SU-DHL-6 (cell line): Measurements from ENCODE around the gene AKNAD1.

ENCODE experiments used
- H2AFZ ChIP-seq: fragments of 200-600 bp; sonication (generic); 2 replicates; pipeline ENCODE4 v1.6.1; 2014; ENCODE audit warnings: low read depth, mild to moderate bottlenecking, moderate library complexity, mixed read lengths, antibody characterized with exemption, low read length; ENCODE audit not compliant: severe bottlenecking
- H3F3A ChIP-seq: fragments of 200-600 bp; shearing (Covaris generic); 2 replicates; pipeline ENCODE4 v1.6.0; 2016; ENCODE audit warnings: antibody characterized with exemption, mild to moderate bottlenecking; ENCODE audit not compliant: insufficient read depth
- H3K27ac ChIP-seq: fragments of 200-600 bp; sonication (generic); 2 replicates; pipeline ENCODE4 v1.5.1; 2016; ENCODE audit warnings: low read depth, mild to moderate bottlenecking, low read length, moderate library complexity, mixed read lengths
- H3K27me3 ChIP-seq: fragments of 200-600 bp; sonication (generic), shearing (Covaris generic); 2 replicates; pipeline ENCODE4 v1.6.0; 2014; ENCODE audit warnings: mild to moderate bottlenecking, low read length
- H3K36me3 ChIP-seq: fragments of 200-600 bp; sonication (generic); 2 replicates; pipeline ENCODE4 v1.6.1; 2014; ENCODE audit warnings: mild to moderate bottlenecking, low read length, mixed read lengths
- H3K4me2 ChIP-seq: fragments of 300-600, 200-600 bp; shearing (Covaris generic), sonication (generic); 2 replicates; pipeline ENCODE4 v1.6.0; 2014; ENCODE audit warnings: low read length, low read depth, mild to moderate bottlenecking; ENCODE audit not compliant: poor library complexity, severe bottlenecking
- H3K4me3 ChIP-seq: fragments of 200-600 bp; sonication (generic); 2 replicates; pipeline ENCODE4 v1.5.1; 2014; ENCODE audit warnings: antibody characterized with exemption, low read length, mild to moderate bottlenecking, mixed read lengths; ENCODE audit not compliant: insufficient read depth, poor library complexity, severe bottlenecking
- H3K79me2 ChIP-seq: fragments of 200-600 bp; sonication (generic); 2 replicates; pipeline ENCODE4 v1.6.1; 2014; ENCODE audit warnings: mild to moderate bottlenecking, low read length, moderate library complexity; ENCODE audit not compliant: insufficient read depth
- H3K9ac ChIP-seq: fragments of 200-600 bp; sonication (generic); 2 replicates; pipeline ENCODE4 v1.7.0; 2014; ENCODE audit warnings: mild to moderate bottlenecking, low read length
- H3K9me2 ChIP-seq: fragments of 200-600 bp; sonication (generic); replicated peaks from 2 replicates; pipeline ENCODE4 v1.6.1; 2014; ENCODE audit warnings: low read length; ENCODE audit not compliant: insufficient read depth
- H3K9me3 ChIP-seq: fragments of 200-600 bp; sonication (generic); 2 replicates; pipeline ENCODE4 v1.6.1; 2014; ENCODE audit warnings: low read length, mixed read lengths; ENCODE audit not compliant: insufficient read depth
- H4K20me1 ChIP-seq: fragments of 200-600 bp; sonication (generic); 2 replicates; pipeline ENCODE4 v1.6.1; 2014; ENCODE audit warnings: low read depth, mild to moderate bottlenecking, antibody characterized with exemption, low read length, moderate library complexity, mixed read lengths
- EZH2phosphoT487 ChIP-seq: fragments of 200-600 bp; sonication (generic), shearing (Covaris generic); conservative IDR thresholded peaks from 2 replicates; pipeline ENCODE4 v1.6.1; 2018; ENCODE audit warnings: mild to moderate bottlenecking, antibody characterized with exemption, low read length, moderate library complexity, mixed read lengths
- TF ChIP-seq, protein P1 (sequence below): fragments of 200-600 bp; sonication (generic); IDR thresholded peaks from one replicate; pipeline ENCODE4 v1.5.1; 2017; ENCODE audit warnings: antibody characterized with exemption, mild to moderate bottlenecking, low read length, moderate library complexity; ENCODE audit not compliant: insufficient read depth, poor library complexity, severe bottlenecking

AKNAD1 gene

GRCh38 chr1:108878678-108879077 lies 21.8 kb upstream of the AKNAD1 start:
- TF ChIP-seq, protein P1, sequence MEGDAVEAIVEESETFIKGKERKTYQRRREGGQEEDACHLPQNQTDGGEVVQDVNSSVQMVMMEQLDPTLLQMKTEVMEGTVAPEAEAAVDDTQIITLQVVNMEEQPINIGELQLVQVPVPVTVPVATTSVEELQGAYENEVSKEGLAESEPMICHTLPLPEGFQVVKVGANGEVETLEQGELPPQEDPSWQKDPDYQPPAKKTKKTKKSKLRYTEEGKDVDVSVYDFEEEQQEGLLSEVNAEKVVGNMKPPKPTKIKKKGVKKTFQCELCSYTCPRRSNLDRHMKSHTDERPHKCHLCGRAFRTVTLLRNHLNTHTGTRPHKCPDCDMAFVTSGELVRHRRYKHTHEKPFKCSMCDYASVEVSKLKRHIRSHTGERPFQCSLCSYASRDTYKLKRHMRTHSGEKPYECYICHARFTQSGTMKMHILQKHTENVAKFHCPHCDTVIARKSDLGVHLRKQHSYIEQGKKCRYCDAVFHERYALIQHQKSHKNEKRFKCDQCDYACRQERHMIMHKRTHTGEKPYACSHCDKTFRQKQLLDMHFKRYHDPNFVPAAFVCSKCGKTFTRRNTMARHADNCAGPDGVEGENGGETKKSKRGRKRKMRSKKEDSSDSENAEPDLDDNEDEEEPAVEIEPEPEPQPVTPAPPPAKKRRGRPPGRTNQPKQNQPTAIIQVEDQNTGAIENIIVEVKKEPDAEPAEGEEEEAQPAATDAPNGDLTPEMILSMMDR, result no peak
- no peak for TF ChIP-seq EZH2phosphoT487
- H3K79me2 ChIP-seq, result peaks cover 61% of the 10 kb centered on the region
- H4K20me1 ChIP-seq, result no peaks in the 10 kb centered on the region
- no peaks in the 10 kb centered on the region for H3K9me3 ChIP-seq
- peaks cover 3% of the 10 kb centered on the region; the same call in 1 of the 2 replicates for H3F3A ChIP-seq
- no peaks in the 10 kb centered on the region for H3K9me2 ChIP-seq
- peak overlapping the region; percentile 6 for H3K4me3 ChIP-seq
- peaks cover 3% of the 10 kb centered on the region; the same call in 1 of the 2 replicates for H3K36me3 ChIP-seq
- H3K27me3 ChIP-seq, result no peaks in the 10 kb centered on the region
- H2AFZ ChIP-seq, result no peak overlapping the region
- H3K27ac ChIP-seq, result no peak overlapping the region
- H3K4me2 ChIP-seq, result peak overlapping the region; percentile 80
- no peak overlapping the region for H3K9ac ChIP-seq

GRCh38 chr1:108878160-108878469 lies 21.2 kb upstream of the AKNAD1 start:
- H3K27me3 ChIP-seq, result no peaks in the 10 kb centered on the region
- H3K9me3 ChIP-seq, result no peaks in the 10 kb centered on the region
- H3K4me3 ChIP-seq, result peak overlapping the region; percentile 71
- H3K4me2 ChIP-seq, result peak overlapping the region; percentile 80
- no peak overlapping the region for H2AFZ ChIP-seq
- H3K27ac ChIP-seq, result no peak overlapping the region
- H3F3A ChIP-seq, result peaks cover 3% of the 10 kb centered on the region; the same call in 1 of the 2 replicates
- no peaks in the 10 kb centered on the region for H4K20me1 ChIP-seq
- TF ChIP-seq, protein P1, result no peak
- TF ChIP-seq EZH2phosphoT487, result no peak
- H3K9me2 ChIP-seq, result no peaks in the 10 kb centered on the region
- H3K79me2 ChIP-seq, result peaks cover 58% of the 10 kb centered on the region
- H3K9ac ChIP-seq, result peak overlapping the region; percentile 72
- H3K36me3 ChIP-seq, result peaks cover 3% of the 10 kb centered on the region; the same call in 1 of the 2 replicates

DNA sequence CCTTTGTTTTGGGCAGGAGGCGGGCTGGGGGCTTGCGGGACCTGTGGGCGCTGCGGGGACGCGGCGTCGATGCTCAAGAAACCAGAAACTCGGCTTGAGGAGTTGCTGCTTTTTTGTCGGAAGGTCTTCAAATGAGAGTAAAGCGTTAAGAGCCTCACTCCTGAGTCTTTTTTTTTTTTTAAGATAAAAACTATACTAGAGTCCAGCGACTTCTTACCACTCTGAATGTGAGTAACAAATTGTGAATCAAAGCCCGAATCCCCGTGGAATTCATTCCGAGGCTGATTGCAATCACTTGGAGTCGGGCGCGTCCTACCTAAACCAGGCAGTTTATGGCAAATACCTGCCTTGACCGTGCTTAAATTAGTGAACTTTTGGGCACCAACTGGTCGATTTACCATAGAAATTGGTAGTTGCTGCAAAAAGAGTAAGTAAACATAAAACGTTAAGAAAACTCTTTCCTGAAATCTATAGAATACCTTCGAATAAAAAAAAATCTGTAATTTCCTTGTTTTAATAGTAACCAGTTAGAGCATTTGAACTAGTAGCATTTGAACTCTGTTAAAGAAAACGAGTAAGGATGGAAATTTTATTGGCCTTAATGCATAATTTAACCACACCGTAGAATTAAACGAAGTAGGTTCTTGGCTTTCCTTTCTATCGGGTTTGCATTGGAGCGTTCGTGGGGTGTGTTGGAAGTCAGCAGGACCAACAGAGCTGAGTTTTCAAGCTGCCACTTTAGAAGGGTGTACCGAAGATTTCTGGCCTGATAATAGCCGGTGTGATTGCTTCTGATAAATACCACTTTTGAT lies 20.7 kb upstream of the AKNAD1 start:
- Histone ChIP-seq H2AFZ (peak overlapping the region; percentile 84), H3K27ac (peak overlapping the region; percentile 33), H3K36me3 (no peaks in the 10 kb centered on the region; the same call in 1 of the 2 replicates), H3K4me3 (peak overlapping the region; percentile 71), H3K9ac (peak overlapping the region; percentile 72), H3K4me2 (peak overlapping the region; percentile 80), H3F3A (peaks cover 3% of the 10 kb centered on the region; the same call in 1 of the 2 replicates), H3K27me3 (no peaks in the 10 kb centered on the region), H4K20me1 (no peaks in the 10 kb centered on the region), H3K79me2 (peaks cover 52% of the 10 kb centered on the region), H3K9me2 (no peaks in the 10 kb centered on the region), H3K9me3 (no peaks in the 10 kb centered on the region)
- TF ChIP-seq, protein P1, result no peak
- no peak for TF ChIP-seq EZH2phosphoT487
